HepG2 (cell line): ENCODE results near the gene PTPN12. TPM values are rescaled to one million over a fixed set of nuclear protein-coding genes. Genes with fewer than 3 reads are reported as not detected.

Experiments used
- BCL6 ChIP-seq: IDR thresholded peaks from 2 replicates; pipeline ENCODE4 v1.6.1; 2016; ENCODE audit warnings: missing genetic modification reagents, missing compliant biosample characterization
- CREB1 ChIP-seq, 2 experiments: fragments of 450-650 bp in 1 of 2; IDR thresholded peaks; 2 replicates each; pipeline ENCODE4 v1.6.1; 2016 to 2017; ENCODE audit warnings: control low read depth in 1 of 2, mild to moderate bottlenecking in 1 of 2, missing compliant biosample characterization in 1 of 2, missing genetic modification characterization in 1 of 2
- FOXA3 ChIP-seq: IDR thresholded peaks from 2 replicates; pipeline ENCODE4 v1.6.1; 2016; ENCODE audit warnings: missing genetic modification reagents, missing compliant biosample characterization
- FOXP1 ChIP-seq, 2 experiments: fragments of 450-650 bp in 1 of 2; IDR thresholded peaks; 2 replicates each; pipeline ENCODE4 v1.6.1; 2017 to 2018; ENCODE audit warnings: antibody characterized with exemption in 1 of 2
- HMG20A ChIP-seq: IDR thresholded peaks from 2 replicates; pipeline ENCODE4 v1.6.1; 2016; ENCODE audit warnings: borderline replicate concordance
- KDM6A ChIP-seq: IDR thresholded peaks from 2 replicates; pipeline ENCODE4 v1.6.1; 2016; ENCODE audit warnings: low read depth
- LCORL ChIP-seq, 2 experiments: fragments of 450-650 bp in 1 of 2; sonication (generic) in 1 of 2; formaldehyde crosslinking in 1 of 2; IDR thresholded peaks; 2 replicates each; pipeline versions ENCODE4 v1.5.0 to v1.6.1; 2017 to 2020; ENCODE audit warnings: antibody characterized with exemption in 1 of 2, missing genetic modification reagents in 1 of 2
- MIER3 ChIP-seq: IDR thresholded peaks from 2 replicates; pipeline ENCODE4 v1.6.1; 2016; ENCODE audit warnings: missing compliant biosample characterization, borderline replicate concordance
- MIXL1 ChIP-seq: IDR thresholded peaks from 2 replicates; pipeline ENCODE4 v1.6.1; 2016
- NFKB2 ChIP-seq: sonication (generic); formaldehyde crosslinking; IDR thresholded peaks from 2 replicates; pipeline ENCODE4 v1.4.0; 2020; ENCODE audit warnings: missing genetic modification reagents, borderline replicate concordance
- RXRB ChIP-seq: IDR thresholded peaks from 2 replicates; pipeline ENCODE4 v1.6.1; 2016; ENCODE audit warnings: borderline replicate concordance, missing genetic modification reagents, missing compliant biosample characterization
- SIN3B ChIP-seq: fragments of 150-350 bp; IDR thresholded peaks from 2 replicates; pipeline ENCODE4 v1.6.1; 2014; ENCODE audit warnings: low read length
- SOX13 ChIP-seq, 3 experiments: fragments of 450-650 bp in 1 of 3; sonication (generic) in 1 of 3; formaldehyde crosslinking in 1 of 3; IDR thresholded peaks in 2 of 3; conservative IDR thresholded peaks in 1 of 3; 2 replicates each; pipeline versions ENCODE4 v1.5.0 to v1.6.1; 2016 to 2020; ENCODE audit warnings: antibody characterized with exemption in 1 of 3, mild to moderate bottlenecking in 1 of 3, missing compliant biosample characterization in 1 of 3, missing genetic modification reagents in 1 of 3, moderate library complexity in 1 of 3
- SOX5 ChIP-seq: IDR thresholded peaks from 2 replicates; pipeline ENCODE4 v1.6.1; 2016; ENCODE audit warnings: borderline replicate concordance
- SOX6 ChIP-seq, 2 experiments: fragments of 450-650 bp in 1 of 2; sonication (generic) in 1 of 2; formaldehyde crosslinking in 1 of 2; IDR thresholded peaks; 2 replicates each; pipeline versions ENCODE4 v1.4.0 to v1.6.1; 2017 to 2020; ENCODE audit warnings: antibody characterized with exemption in 1 of 2, mild to moderate bottlenecking in 1 of 2, missing genetic modification reagents in 1 of 2
- ZFP90 ChIP-seq: sonication (generic); formaldehyde crosslinking; IDR thresholded peaks from 2 replicates; pipeline ENCODE4 v1.8.0; 2022; ENCODE audit warnings: missing genetic modification reagents, mild to moderate bottlenecking, inconsistent platforms, borderline replicate concordance
- ZMYM4 ChIP-seq: sonication (generic); formaldehyde crosslinking; IDR thresholded peaks from 2 replicates; pipeline ENCODE4 v1.8.1; 2023; ENCODE audit warnings: mild to moderate bottlenecking, missing genetic modification reagents
- ZNF775 ChIP-seq: sonication (generic); formaldehyde crosslinking; IDR thresholded peaks from 2 replicates; pipeline ENCODE4 v1.4.0; 2020; ENCODE audit warnings: missing genetic modification reagents, mild to moderate bottlenecking, moderate library complexity, borderline replicate concordance
- polyA plus RNA-seq, 8 experiments: library from polyadenylated mRNA; depleted of rRNA in 3 of 8; stranded (reverse) in 7 of 8; unstranded in 1 of 8; fragments of >200 nt; fragmentation: Illumina TruSeq in 4 of 8; extraction: Trizol in 4 of 8; gene quantifications; 2 replicates each; pipeline versions ENCODE4 v1.2.1 to v1.2.3, GENCODE V29; 2011 to 2016; ENCODE audit warnings: low read depth in 4 of 8, missing spikeins in 1 of 8, mixed read lengths in 1 of 8; ENCODE audit not compliant: insufficient read depth in 1 of 8
- total RNA-seq, 5 experiments: library from RNA; depleted of rRNA; stranded (reverse); fragments of >200 nt; fragmentation: Illumina TruSeq; extraction: Trizol; gene quantifications; 2 replicates each; pipeline ENCODE4 v1.2.3, GENCODE V29; 2016; ENCODE audit warnings: low read depth in 1 of 5
- TF ChIP-seq, protein P1 (sequence below): sonication (generic); formaldehyde crosslinking; conservative IDR thresholded peaks from 2 replicates; pipeline ENCODE4 v1.4.0; 2020; ENCODE audit warnings: mild to moderate bottlenecking, missing genetic modification reagents, moderate library complexity
- TF ChIP-seq, protein P2 (sequence below): sonication (generic); formaldehyde crosslinking; IDR thresholded peaks from 2 replicates; pipeline ENCODE4 v1.4.0; 2020; ENCODE audit warnings: missing genetic modification reagents

PTPN12 gene
- total and polyA plus RNA-seq, 2 of the 13 experiments (the other 11 are each of a cell fraction or from before 2014, with no cell fraction given) = 22.9 to 56.8 TPM

GRCh38 chr7:77516085-77516484 is 21.0 kb upstream of the PTPN12 start (continued):
- TF ChIP-seq, protein P1, sequence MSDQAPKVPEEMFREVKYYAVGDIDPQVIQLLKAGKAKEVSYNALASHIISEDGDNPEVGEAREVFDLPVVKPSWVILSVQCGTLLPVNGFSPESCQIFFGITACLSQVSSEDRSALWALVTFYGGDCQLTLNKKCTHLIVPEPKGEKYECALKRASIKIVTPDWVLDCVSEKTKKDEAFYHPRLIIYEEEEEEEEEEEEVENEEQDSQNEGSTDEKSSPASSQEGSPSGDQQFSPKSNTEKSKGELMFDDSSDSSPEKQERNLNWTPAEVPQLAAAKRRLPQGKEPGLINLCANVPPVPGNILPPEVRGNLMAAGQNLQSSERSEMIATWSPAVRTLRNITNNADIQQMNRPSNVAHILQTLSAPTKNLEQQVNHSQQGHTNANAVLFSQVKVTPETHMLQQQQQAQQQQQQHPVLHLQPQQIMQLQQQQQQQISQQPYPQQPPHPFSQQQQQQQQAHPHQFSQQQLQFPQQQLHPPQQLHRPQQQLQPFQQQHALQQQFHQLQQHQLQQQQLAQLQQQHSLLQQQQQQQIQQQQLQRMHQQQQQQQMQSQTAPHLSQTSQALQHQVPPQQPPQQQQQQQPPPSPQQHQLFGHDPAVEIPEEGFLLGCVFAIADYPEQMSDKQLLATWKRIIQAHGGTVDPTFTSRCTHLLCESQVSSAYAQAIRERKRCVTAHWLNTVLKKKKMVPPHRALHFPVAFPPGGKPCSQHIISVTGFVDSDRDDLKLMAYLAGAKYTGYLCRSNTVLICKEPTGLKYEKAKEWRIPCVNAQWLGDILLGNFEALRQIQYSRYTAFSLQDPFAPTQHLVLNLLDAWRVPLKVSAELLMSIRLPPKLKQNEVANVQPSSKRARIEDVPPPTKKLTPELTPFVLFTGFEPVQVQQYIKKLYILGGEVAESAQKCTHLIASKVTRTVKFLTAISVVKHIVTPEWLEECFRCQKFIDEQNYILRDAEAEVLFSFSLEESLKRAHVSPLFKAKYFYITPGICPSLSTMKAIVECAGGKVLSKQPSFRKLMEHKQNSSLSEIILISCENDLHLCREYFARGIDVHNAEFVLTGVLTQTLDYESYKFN (CRISPR knock-in tag) = peak; percentile 64
- TF ChIP-seq ZFP90 (CRISPR knock-in tag) (0 out of 2 replicates have a peak, but pooled peaks have one; percentile 1), FOXA3 (CRISPR knock-in tag) (peak; percentile 60; the same call in 1 of the 2 replicates), SOX6 (IDR thresholded peaks at IDR 0.05) (no peak), SOX6 (CRISPR knock-in tag; IDR thresholded peaks at IDR 0.05) (peak; percentile 87), NFKB2 (no peak), MIER3 (CRISPR knock-in tag) (peak; percentile 47; the same call in 1 of the 2 replicates), SOX5 (CRISPR knock-in tag) (peak; percentile 79), SOX13 (IDR thresholded peaks at IDR 0.05) (no peak), SOX13 (CRISPR knock-in tag; conservative IDR thresholded peaks at IDR 0.05 in 1 of 2, IDR thresholded peaks at IDR 0.05 in 1 of 2) (peak in 1 of 2 experiments; percentile 78; a peak in 2 of 4 replicates), MIXL1 (CRISPR knock-in tag) (0 out of 2 replicates have a peak, but pooled peaks have one; percentile 23), KDM6A (CRISPR knock-in tag) (0 out of 2 replicates have a peak, but pooled peaks have one; percentile 20), RXRB (0 out of 2 replicates have a peak, but pooled peaks have one; percentile 10), CREB1 (IDR thresholded peaks at IDR 0.05) (no peak), CREB1 (CRISPR knock-in tag; IDR thresholded peaks at IDR 0.05) (0 out of 2 replicates have a peak, but pooled peaks have one; percentile 16), SIN3B (no peak), BCL6 (CRISPR knock-in tag) (0 out of 2 replicates have a peak, but pooled peaks have one; percentile 40), HMG20A (CRISPR knock-in tag) (peak; percentile 53; the same call in 1 of the 2 replicates), FOXP1 (IDR thresholded peaks at IDR 0.05) (no peak; the same call in 1 of the 2 replicates), FOXP1 (CRISPR knock-in tag; IDR thresholded peaks at IDR 0.05) (peak; percentile 77), ZNF775 (CRISPR knock-in tag) (0 out of 2 replicates have a peak, but pooled peaks have one; percentile 55), ZMYM4 (CRISPR knock-in tag) (0 out of 2 replicates have a peak, but pooled peaks have one; percentile 12), LCORL (IDR thresholded peaks at IDR 0.05) (no peak), LCORL (CRISPR knock-in tag; IDR thresholded peaks at IDR 0.05) (no peak)
- TF ChIP-seq, protein P2, sequence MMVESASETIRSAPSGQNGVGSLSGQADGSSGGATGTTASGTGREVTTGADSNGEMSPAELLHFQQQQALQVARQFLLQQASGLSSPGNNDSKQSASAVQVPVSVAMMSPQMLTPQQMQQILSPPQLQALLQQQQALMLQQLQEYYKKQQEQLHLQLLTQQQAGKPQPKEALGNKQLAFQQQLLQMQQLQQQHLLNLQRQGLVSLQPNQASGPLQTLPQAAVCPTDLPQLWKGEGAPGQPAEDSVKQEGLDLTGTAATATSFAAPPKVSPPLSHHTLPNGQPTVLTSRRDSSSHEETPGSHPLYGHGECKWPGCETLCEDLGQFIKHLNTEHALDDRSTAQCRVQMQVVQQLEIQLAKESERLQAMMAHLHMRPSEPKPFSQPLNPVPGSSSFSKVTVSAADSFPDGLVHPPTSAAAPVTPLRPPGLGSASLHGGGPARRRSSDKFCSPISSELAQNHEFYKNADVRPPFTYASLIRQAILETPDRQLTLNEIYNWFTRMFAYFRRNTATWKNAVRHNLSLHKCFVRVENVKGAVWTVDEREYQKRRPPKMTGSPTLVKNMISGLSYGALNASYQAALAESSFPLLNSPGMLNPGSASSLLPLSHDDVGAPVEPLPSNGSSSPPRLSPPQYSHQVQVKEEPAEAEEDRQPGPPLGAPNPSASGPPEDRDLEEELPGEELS (CRISPR knock-in tag) = peak; percentile 78
